NB4 (cell line): Measurements from ENCODE around the gene CLSTN2.

Source experiments
- DNase-seq: peaks from one replicate; pipeline ENCODE4 v3.0.0; 2010; ENCODE audit warnings: low read depth
- H3K4me3 ChIP-seq: one replicate; pipeline ENCODE4 v1.5.1; 2011; ENCODE audit warnings: mild to moderate bottlenecking, low read depth, low read length, moderate library complexity
- CTCF ChIP-seq: IDR thresholded peaks from one replicate; pipeline ENCODE4 v1.5.1; 2012; ENCODE audit warnings: low read depth, low read length
- MYC ChIP-seq: IDR thresholded peaks from 2 replicates; pipeline ENCODE4 v1.6.1; 2011; ENCODE audit warnings: low read depth, low read length
- POLR2A ChIP-seq: IDR thresholded peaks from 2 replicates; pipeline ENCODE4 v1.6.1; 2011; ENCODE audit warnings: mild to moderate bottlenecking; ENCODE audit not compliant: insufficient read length; ENCODE audit errors: extremely low read depth
- TF ChIP-seq, protein P1 (sequence below): IDR thresholded peaks from 2 replicates; pipeline ENCODE4 v1.6.1; 2011; ENCODE audit warnings: low read depth, low read length

The CLSTN2 gene

DNA sequence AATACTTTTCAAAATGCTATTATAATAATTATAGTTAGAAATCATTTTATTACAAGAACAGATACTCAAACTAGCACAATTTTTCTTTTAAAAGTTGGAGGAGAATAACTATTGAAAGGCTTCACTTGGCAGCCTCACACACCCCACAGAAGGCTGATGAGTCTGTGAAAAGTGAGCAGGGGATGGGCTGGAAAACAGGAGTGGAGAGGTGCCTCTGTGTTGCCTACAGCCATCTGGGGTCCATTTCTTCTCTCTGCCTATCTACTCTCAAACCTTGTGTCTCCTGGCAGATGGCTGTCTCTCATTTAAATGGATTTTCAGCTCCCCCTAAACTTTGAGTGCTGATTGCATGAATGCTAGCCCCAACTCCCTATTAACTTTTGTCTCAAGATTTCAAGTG lies 230.8 kb downstream of the CLSTN2 start:
- H3K4me3 ChIP-seq, result no peak overlapping the region
- DNase-seq, result no peak
- TF ChIP-seq, protein P1, sequence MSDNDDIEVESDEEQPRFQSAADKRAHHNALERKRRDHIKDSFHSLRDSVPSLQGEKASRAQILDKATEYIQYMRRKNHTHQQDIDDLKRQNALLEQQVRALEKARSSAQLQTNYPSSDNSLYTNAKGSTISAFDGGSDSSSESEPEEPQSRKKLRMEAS, result no peak
- TF ChIP-seq MYC (no peak), POLR2A (no peak), CTCF (no peak)

DNA sequence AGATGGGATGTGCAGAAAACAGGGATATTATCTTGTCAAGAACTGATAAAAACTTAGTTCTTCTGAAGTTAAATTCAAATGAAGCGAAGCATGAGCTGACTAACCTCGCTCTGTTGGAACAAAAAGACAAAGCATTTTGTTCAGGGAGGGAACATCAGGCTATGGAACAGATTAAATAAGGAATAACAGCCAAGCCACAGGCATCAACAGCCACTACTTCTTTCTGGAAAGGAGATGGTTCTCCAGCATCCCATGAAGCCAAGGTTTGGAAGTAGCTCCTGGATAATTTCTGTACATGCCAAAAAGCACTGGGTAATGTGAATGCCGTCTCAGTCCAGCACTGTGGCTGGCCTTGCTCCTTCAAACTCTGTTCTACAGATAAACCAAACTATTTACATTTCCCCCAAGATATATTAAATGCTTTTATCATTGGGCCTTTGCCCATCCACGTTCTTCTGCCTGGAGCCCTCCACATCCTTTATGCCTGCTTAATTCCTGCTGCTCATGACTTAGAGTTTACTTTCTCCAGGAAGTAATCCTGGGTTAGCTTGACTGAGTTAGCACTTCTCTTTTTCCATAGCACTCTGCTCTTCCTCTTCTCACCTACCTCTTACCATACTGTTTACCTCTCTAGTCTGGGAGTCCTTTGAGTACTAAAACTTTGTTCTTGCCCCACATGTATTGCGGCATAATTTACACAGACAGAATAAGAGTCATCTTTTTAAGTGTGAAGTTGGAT lies 232.0 kb downstream of the CLSTN2 start:
- DNase-seq, result no peak
- TF ChIP-seq CTCF (no peak), MYC (no peak), POLR2A (no peak)
- TF ChIP-seq, protein P1, result no peak
- no peak overlapping the region for H3K4me3 ChIP-seq

GRCh38 chr3:140167600-140168281 lies 232.8 kb downstream of the CLSTN2 start:
- no peak overlapping the region for H3K4me3 ChIP-seq
- no peak for TF ChIP-seq CTCF
- no peak for TF ChIP-seq MYC
- TF ChIP-seq, protein P1, result no peak
- no peak for TF ChIP-seq POLR2A
- DNase-seq, result no peak

- TF ChIP-seq CTCF (no peak), MYC (no peak), POLR2A (no peak)
- TF ChIP-seq, protein P1, result no peak
- no peak for DNase-seq
- H3K4me3 ChIP-seq, result no peak overlapping the region
Observed at GRCh38 chr3:140170612-140171011, 235.6 kb downstream of the CLSTN2 start.

DNA sequence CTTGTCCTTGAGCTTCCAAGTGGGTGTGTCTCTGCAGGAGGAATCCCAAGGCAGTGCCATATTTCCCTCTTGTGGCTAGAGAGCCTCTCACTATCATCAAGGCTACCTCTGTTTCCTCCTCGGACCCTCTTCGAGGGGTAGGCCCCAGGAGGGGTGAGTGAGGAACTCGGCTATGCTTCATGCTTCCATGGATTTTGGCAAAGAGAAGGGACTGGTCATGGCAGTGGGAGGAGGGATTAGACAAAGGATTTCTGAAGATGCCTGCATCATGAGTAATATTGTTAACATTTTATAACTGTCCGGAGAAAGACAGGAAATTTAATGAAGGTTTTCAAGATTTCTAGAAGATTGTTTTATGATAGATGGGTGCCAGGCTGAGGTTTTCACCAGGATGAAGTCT lies 241.5 kb downstream of the CLSTN2 start:
- DNase-seq, result no peak
- TF ChIP-seq CTCF (no peak), POLR2A (no peak), MYC (no peak)
- TF ChIP-seq, protein P1, result no peak
- H3K4me3 ChIP-seq, result no peak overlapping the region
